Astrocyte (in vitro differentiated cells and primary cell): Measurements from ENCODE around the gene MBOAT2.

Source experiments
- EZH2 ChIP-seq: IDR thresholded peaks from 2 replicates; pipeline ENCODE4 v1.6.1; 2012; ENCODE audit warnings: mild to moderate bottlenecking, low read length, inconsistent platforms; ENCODE audit not compliant: insufficient read depth
- TF ChIP-seq, protein P1 (sequence below): IDR thresholded peaks from 2 replicates; pipeline ENCODE4 v1.5.1; 2011; ENCODE audit warnings: low read depth, mild to moderate bottlenecking, inconsistent platforms, low read length, moderate library complexity; ENCODE audit not compliant: insufficient read depth

DNA sequence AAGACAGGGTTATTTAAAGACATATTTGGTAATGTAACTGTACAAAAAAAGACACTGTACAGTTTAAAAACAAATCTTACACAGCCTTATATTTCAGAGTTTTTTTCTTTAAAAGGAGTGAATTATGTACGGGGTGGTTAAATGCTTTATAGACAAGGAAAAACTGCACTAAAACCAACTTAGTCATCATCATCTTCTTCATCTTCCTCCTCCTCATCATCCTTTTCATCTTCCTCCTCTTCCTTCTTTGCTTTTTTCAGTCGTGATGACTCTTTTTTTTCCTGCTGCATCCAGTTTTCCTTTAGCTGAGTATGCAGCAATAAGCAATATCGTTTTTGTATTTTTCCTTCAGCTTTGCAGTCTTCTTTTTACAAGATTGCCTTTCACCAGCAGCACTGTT, 14.6 kb upstream of the MBOAT2 start:
- TF ChIP-seq, protein P1, sequence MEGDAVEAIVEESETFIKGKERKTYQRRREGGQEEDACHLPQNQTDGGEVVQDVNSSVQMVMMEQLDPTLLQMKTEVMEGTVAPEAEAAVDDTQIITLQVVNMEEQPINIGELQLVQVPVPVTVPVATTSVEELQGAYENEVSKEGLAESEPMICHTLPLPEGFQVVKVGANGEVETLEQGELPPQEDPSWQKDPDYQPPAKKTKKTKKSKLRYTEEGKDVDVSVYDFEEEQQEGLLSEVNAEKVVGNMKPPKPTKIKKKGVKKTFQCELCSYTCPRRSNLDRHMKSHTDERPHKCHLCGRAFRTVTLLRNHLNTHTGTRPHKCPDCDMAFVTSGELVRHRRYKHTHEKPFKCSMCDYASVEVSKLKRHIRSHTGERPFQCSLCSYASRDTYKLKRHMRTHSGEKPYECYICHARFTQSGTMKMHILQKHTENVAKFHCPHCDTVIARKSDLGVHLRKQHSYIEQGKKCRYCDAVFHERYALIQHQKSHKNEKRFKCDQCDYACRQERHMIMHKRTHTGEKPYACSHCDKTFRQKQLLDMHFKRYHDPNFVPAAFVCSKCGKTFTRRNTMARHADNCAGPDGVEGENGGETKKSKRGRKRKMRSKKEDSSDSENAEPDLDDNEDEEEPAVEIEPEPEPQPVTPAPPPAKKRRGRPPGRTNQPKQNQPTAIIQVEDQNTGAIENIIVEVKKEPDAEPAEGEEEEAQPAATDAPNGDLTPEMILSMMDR: no peak
- no peak for TF ChIP-seq EZH2
